Measurements from ENCODE around the gene TRPM3.
"Not testable (repeated sequence)": the region's sequence is repeated elsewhere in the genome, so short reads cannot be mapped to it uniquely, and the experiment has no call there.

The TRPM3 gene

GRCh38 chr9:70811638-70812037 is 309.8 kb downstream of the TRPM3 start:
- DNase-seq = no peak

- no peak for DNase-seq
Measured at GRCh38 chr9:70806875-70807274, 314.5 kb downstream of the TRPM3 start.

GRCh38 chr9:70805949-70806348 is 315.5 kb downstream of the TRPM3 start:
- DNase-seq = no peak

- DNase-seq = no peak
Measured at GRCh38 chr9:70802758-70803436, 318.5 kb downstream of the TRPM3 start.

DNA sequence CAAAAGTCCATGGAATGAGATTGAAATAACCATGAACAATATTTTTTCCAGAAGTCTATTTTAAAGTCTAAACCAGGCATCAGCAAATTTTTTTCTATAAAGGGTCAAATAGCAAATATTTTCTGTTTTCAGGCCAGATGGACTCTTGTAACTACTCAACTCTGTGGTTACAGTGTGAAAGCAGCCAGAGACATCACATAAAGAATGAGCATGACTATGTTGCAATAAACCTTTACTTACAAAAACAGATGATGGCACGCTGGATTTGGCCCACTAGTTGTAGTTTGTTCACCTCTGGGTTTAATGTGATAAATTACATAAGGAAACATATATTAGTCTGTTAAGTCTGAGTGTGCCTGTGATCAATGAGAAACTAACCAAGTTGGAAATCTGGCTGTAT is 319.2 kb downstream of the TRPM3 start:
- DNase-seq = no peak

DNA sequence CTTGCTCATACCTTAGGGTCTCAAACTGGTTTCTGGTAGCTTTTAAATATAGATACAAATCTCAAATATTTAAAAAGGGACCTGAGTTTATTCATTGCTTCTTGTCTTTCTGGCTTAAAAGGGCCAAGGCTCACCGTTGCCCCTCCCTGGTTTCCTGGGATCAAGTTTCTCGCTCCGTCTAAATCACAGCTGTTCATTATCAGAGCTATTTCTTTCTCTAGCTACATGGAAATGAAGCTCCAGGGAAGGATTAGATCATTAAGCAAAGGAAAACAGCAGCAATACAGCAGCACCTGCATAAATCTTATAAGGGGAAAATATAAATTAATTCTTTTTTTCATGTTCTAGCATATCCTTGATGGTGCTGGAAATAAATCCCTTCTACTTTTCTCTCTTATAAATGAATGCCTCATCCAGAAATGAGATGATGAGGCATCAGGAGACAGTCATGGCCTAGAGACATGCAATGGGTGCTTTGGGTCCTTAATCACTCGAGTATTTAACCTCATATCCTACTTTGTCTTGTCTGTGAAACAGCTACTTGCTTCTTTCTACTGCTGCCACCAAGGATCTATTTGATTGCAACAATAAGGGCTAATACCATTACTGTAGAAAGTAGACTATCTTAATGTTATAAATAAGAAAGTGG is 320.1 kb downstream of the TRPM3 start:
- no peak for DNase-seq

GRCh38 chr9:70798018-70798417 is 323.4 kb downstream of the TRPM3 start:
- no peak for DNase-seq

- DNase-seq = no peak
Measured at GRCh38 chr9:70795841-70796240, 325.6 kb downstream of the TRPM3 start.

GRCh38 chr9:70792796-70793195 is 328.6 kb downstream of the TRPM3 start:
- no peak for DNase-seq

GRCh38 chr9:70791936-70792335 is 329.5 kb downstream of the TRPM3 start:
- no peak for DNase-seq

DNA sequence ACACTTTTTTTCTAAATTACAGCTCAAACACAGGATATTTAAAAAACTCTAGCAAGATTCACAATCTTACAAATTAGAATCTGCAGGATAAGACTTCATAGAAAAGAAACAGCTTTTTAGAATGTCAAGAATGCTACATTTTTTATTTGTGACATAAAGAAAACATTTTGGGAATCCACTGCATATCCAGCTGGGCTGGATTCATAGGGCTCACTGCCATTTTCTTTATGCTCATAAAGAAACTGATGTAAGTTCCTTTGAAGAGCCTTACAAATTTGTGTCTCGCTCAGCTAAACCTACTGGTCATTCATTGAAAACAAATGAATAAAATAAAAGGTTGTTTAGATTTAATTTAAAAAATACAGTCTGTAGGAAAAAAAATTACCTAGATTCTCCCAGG is 332.3 kb downstream of the TRPM3 start:
- DNase-seq = no peak

DNA sequence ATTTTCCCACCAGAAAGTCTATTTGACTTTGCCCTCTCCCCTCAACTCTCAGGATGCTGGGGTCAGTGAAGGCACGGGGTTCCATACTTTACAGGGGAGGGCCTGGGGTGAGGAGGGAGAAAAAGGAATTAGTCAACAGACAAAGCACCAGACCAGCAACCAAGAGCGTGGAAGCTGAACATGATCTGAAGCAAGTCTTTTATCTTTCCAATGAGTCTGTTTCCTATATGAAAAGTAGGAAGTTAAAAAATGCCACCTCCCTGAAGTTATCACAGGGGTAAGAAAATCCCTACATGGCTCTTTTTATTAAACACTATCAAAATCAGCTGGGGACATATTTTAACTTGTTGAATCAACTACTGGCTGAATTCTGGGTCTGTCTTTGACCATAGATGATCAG is 337.0 kb downstream of the TRPM3 start:
- no peak for DNase-seq

DNA sequence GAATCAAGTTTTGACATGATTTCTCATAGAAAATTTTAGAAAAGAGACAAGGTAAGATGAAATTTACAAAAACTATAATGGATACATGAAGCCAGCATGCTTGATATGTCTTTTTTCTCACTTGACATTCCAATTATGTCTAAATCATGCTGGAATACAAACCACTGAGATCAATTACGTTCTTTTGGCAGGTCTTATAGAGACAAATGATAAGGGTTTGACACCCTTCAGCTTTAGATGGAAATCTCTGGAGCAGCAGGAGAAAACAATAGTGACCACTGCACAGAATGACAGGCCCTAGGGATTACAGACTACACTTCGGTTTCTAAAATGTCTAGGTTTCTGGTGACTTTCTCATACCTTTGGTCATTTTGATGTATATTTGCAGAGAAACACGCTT is 342.9 kb downstream of the TRPM3 start:
- DNase-seq = no peak

DNA sequence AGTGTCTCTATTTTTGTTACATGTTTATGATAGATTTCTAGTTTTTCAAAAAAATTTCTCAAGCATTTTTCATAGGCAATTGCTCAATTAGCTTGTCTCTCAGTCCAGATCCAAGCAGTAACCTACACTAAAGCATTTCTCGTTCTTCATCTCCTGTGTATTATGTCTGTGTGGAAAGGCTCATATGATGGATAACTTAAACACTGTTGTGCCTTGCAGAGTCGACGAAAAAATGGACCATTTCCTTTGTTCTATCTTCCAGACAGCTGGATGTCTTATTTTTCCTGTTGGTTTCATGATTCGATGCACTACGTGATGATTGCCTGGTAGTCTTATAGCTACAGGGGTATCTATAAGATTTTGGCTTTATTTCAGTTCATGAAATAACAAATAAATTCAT is 347.8 kb downstream of the TRPM3 start:
- DNase-seq = no peak

DNA sequence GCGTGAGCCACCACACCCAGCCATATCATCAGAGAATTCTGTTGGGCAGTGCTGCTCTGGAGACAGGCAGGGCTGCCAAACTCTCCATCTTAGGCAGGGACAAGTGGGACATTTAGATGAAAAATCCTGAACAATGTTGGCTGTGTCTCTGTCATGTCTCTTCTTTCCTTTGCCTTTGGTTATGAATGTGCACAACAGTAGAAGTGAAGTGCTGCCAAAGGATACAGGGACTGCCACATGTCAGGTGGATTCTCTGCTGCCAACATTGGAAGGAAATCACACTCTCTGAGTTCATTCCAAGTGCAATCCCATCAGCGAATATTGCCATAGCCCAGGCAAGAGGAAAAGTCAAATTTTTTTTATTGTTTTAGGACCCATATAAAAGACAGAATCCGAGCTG is 348.8 kb downstream of the TRPM3 start:
- DNase-seq = no peak

DNA sequence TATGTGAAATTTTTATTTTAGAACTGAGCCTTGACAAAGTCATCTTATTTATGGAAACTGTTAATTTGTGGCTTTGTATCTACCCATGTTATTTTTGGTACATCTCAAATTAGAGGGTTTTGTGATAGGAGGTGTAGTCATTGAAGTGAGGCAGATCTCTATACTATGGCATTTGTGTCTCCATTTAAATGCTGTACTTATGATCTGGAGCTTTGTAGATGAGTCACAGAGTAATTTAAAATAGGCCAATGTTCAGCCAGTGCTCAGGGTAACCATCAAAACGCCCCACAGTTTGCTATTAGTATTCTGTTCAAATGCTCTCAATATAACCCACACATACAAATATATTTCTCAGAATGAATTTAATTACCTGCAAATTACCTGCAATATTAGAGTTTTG is 355.5 kb downstream of the TRPM3 start:
- DNase-seq = no peak

DNA sequence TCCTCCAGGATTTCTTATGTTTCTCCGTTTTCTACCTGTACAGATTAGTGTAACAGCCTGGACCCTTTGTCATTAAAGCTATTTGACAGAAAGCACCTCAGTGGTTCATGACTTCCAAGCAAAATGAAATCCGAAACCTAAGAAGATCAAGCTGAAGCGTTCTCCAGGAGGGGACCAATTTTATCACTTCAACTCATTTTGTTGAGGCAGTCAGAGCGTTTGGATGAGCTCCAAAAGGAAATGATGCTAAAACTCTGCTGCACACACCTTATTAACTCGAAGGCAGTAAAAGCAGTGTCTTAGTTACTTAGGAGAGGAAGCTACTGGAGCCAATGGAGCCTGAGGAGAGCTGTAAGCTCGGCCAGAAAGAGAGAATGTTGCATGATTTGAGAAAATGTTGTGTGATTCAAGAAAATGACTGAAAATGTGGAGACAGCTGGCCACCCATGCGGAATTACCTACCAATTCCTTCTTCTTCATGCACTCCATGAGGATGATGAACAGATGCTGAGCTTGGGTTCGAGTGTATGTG is 360.2 kb downstream of the TRPM3 start:
- no peak for DNase-seq

- DNase-seq = no peak
Measured at GRCh38 chr9:70760228-70760627, 361.2 kb downstream of the TRPM3 start.

DNA sequence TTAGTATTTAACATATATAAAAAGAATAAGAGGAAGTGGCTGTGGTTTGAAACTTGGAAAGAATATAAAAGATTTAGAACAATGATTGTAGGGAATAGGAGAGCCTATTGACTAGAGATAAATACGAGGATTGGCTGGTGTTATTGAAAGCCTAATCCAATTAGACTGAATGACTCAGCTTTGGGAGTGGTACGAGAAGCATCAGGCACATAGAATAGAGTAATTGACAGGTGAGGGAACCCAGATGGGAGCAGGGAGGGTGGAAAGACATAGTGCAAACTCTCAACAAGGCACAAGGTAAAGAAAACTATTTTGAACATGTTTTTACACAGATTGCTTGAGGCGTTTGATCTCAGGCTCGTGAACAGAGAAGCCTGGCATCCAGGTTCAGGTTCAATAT is 368.1 kb downstream of the TRPM3 start:
- no peak for DNase-seq

DNA sequence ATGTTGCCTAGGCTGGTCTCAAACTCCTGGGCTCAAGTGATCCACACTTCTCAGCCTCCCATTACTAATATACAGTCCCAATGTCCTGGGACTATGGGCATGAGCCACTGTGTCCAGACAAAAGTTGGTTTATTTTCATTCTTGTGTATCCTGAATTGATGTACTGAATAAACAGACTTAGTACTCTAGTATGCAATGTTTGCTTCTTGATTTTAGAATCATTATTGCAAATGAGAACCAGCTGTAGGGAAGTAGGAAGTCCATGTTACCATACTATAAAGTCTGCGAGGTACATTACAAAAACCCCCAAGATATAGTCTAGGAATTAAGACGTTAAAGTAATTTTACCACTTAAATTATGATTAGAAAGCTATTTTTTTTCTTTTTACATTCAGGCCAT is 372.4 kb downstream of the TRPM3 start:
- no peak for DNase-seq

DNA sequence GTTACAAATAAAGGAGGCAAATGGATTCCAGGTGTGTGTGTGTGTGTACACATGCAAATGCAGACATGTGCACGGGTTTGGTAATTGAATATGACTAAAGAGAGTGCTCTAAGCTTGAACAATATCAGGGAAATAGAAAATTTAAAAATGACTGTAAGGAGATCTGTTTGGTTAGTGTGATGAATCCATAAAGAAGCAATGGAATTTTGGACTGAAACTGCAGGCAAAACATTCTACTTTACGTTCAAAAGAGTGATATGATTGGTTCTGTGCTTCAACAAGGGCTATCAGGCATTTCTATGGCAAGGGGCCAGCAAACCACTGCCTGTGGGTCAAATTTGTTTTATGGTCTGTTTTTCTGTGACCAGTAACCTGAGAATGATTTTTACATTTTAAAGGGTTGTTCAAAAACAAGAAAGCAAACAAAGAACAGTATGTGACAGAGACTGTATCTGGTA is 374.1 kb downstream of the TRPM3 start:
- DNase-seq = no peak

- no peak for DNase-seq
Measured at GRCh38 chr9:70746760-70747159, 374.7 kb downstream of the TRPM3 start.

- no peak for DNase-seq
Measured at GRCh38 chr9:70746316-70746715, 375.1 kb downstream of the TRPM3 start.

DNA sequence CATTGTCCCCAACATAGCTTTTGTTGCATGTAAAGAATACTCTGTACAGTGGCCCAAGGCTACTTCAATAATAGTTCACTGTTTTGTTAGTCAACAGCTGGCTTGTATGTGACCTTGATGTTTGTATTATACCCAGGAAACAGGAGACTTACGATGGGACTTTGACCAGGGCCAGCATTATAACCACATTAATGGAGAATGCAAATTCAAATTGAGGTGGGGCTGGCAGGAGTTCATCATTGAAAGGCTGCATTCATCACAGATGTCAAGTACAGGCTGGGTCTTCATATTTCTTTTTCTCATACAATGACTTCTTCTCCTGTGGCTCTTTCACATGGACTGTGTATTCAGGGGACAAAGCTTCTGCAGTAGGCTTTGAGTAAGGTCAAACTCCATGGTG is 396.6 kb downstream of the TRPM3 start:
- not testable (repeated sequence) for DNase-seq

- DNase-seq = not testable (repeated sequence)
Measured at GRCh38 chr9:70724025-70724424, 397.4 kb downstream of the TRPM3 start.
